Lung (tissue), 12 donors: ENCODE results near the gene PPM1F. TPM values are rescaled to one million over a fixed set of nuclear protein-coding genes. Genes with fewer than 3 reads are reported as not detected.

Source experiments
- ATAC-seq: fragments of 200-7000 bp; cut with Tn5 transposase; one replicate; pipeline ENCODE4 v1.9.1; 2020; ENCODE audit warnings: moderate number of reproducible peaks; ENCODE audit not compliant: insufficient read depth, low FRiP score
- DNase-seq, 3 donors: peaks; one replicate each; pipeline ENCODE4 v3.0.0-alpha.2; 2013 to 2017
- H3K27ac ChIP-seq, 2 donors: one replicate each; pipeline ENCODE4 v1.5.1; 2013; ENCODE audit warnings: mild to moderate bottlenecking in 2 of 2, moderate library complexity in 2 of 2, control low read depth in 1 of 2, inconsistent platforms in 1 of 2, low read depth in 1 of 2, low read length in 1 of 2
- H3K27me3 ChIP-seq, 3 donors: one replicate each; pipeline ENCODE4 v1.5.1; 2013; ENCODE audit warnings: low read length in 2 of 3; ENCODE audit not compliant: control insufficient read depth in 3 of 3, insufficient read depth in 3 of 3
- H3K36me3 ChIP-seq, 4 donors: one replicate each; pipeline ENCODE4 v1.5.1; 2013; ENCODE audit warnings: low read length in 4 of 4, mild to moderate bottlenecking in 1 of 4, moderate library complexity in 1 of 4; ENCODE audit not compliant: control insufficient read depth in 4 of 4, insufficient read depth in 4 of 4
- H3K4me1 ChIP-seq, 5 donors: one replicate each; pipeline ENCODE4 v1.5.1; 2013; ENCODE audit warnings: low read length in 5 of 5, mild to moderate bottlenecking in 2 of 5, moderate library complexity in 1 of 5; ENCODE audit not compliant: control insufficient read depth in 5 of 5, insufficient read depth in 5 of 5
- H3K4me3 ChIP-seq: one replicate; pipeline ENCODE4 v1.5.1; 2013; ENCODE audit warnings: mild to moderate bottlenecking, control low read depth, moderate library complexity
- H3K9ac ChIP-seq, 2 donors: one replicate each; pipeline ENCODE4 v1.5.1; 2013; ENCODE audit warnings: low read length in 2 of 2, control low read depth in 1 of 2; ENCODE audit not compliant: insufficient read depth in 1 of 2
- H3K9me3 ChIP-seq, 4 donors: one replicate each; pipeline ENCODE4 v1.5.1; 2013; ENCODE audit warnings: low read length in 3 of 4, mild to moderate bottlenecking in 1 of 4, moderate library complexity in 1 of 4; ENCODE audit not compliant: control insufficient read depth in 4 of 4, insufficient read depth in 3 of 4
- WGBS, 2 donors: extraction: QIAGEN DNeasy Blood & Tissue Kit; methylation state at CpG; one replicate each; pipeline ENCODE4 v1.1.7; 2013; 5-methylcytosine and 5-hydroxymethylcytosine counted together
- polyA plus RNA-seq, 2 donors: library from polyadenylated mRNA; stranded (reverse); fragments of 200-250 nt; gene quantifications; one replicate each; pipeline ENCODE4 v1.2.1, GENCODE V29; 2013
- total RNA-seq, 2 donors: library from RNA; depleted of rRNA in 1 of 2; stranded (reverse); fragments of >200 nt in 1 of 2; gene quantifications; one replicate each; pipeline ENCODE4 v1.2.1, GENCODE V29; 2014 to 2021
- TF ChIP-seq, protein P1 (sequence below): IDR thresholded peaks from 2 replicates; pipeline ENCODE4 v1.5.1; 2012; ENCODE audit warnings: mild to moderate bottlenecking; ENCODE audit errors: control extremely low read depth, extremely low read depth
- donor health status: control.
- donor health status: control.
- donor health status: Bipolar disorder and iron deficiency.
- donor health status: healthy.
- donor health status: DM: yes; HTN: yes; CAD: no.

PPM1F gene
- total and polyA plus RNA-seq, 4 donors = 25.8 to 62.4 (median 32.6) TPM

DNA sequence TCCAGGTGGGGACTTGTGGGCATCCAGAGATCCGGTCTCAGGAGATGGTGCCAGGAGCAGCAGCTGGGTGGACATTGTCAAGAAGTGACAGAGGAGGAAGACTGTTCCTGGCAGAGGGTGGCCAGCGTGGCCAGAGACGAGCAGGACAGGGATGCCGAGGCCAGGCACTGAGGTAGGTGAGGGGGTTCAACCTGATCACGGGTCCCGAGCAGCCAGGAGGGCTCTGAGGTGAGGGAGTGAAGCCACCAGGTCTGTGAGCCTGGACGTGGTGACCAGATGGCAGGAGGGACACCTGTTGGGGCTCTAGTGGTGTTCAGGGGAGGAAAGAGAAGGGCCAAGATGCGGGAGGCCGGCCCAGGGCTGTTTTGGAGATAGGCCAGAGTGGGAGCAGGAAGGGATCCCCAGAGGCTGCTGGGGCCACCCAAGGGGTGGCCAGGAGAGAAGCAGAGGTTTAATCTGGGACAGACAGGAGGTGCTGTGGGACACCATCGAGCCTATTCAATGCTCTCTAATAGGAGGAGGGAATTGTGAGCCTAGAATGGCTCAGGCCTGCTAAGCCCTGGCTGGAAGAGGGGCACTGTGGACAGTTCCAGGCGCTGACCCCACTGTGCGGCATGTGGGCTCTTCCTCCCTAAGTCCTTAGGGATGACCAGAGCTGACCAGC is 6.3 kb downstream of the PPM1F start:
- Histone ChIP-seq H3K9me3 (no peaks in the 10 kb centered on the region), H3K9ac (no peak overlapping the region), H3K36me3 (peaks cover 0 to 18% (median 7%) of the 10 kb centered on the region in 4 donors), H3K27ac (peak overlapping the region; percentile 2 to 90), H3K27me3 (no peaks in the 10 kb centered on the region), H3K4me1 (peaks cover 0 to 41% (median 19%) of the 10 kb centered on the region in 5 donors), H3K4me3 (no peak overlapping the region)
- ATAC-seq (no peak), DNase-seq (no peak)
- TF ChIP-seq, protein P1, sequence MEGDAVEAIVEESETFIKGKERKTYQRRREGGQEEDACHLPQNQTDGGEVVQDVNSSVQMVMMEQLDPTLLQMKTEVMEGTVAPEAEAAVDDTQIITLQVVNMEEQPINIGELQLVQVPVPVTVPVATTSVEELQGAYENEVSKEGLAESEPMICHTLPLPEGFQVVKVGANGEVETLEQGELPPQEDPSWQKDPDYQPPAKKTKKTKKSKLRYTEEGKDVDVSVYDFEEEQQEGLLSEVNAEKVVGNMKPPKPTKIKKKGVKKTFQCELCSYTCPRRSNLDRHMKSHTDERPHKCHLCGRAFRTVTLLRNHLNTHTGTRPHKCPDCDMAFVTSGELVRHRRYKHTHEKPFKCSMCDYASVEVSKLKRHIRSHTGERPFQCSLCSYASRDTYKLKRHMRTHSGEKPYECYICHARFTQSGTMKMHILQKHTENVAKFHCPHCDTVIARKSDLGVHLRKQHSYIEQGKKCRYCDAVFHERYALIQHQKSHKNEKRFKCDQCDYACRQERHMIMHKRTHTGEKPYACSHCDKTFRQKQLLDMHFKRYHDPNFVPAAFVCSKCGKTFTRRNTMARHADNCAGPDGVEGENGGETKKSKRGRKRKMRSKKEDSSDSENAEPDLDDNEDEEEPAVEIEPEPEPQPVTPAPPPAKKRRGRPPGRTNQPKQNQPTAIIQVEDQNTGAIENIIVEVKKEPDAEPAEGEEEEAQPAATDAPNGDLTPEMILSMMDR = no peak
- WGBS, 2 donors = 76 to 80% methylated on average over 12 of the region's 12 CpGs

DNA sequence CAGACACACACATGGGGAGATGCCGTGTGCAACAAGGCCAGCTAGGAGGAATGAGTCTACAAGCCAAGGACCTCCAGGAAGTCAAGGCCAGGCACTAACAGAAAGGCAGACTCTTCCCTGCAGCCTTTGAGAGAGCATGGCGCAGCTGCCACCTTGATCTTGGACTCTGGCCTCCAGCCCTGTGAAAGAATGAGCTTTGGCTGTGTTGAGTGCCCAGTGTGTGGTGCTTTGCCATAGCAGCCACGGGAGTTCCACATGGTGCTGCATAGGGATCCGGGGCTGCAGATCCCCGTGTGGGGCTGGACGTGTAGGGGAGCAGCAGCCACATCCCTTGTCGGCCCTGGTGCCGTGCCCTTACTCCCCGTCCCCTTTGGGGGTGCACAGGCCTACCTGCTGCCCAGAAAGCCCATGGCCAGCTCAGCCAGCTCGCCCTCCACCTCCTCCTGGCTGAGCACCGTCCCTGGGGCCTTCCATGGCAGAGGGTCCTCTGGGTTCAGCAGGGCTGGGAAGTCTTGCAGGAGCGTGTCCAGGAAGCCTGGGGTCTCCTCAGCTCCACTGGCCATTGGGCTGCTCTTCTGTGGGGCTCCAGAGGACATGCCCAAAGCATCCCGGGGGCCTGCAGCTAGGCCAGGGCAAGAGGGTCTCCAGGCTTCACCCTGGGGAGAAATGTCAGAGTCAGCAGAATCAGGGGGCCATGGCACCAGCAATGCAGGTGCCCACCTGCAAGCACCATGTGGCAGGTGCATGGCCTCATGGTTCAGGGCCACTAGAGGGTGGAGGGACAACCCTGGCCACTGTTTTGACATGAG is 7.0 kb downstream of the PPM1F start:
- ATAC-seq (no peak), DNase-seq (no peak)
- Histone ChIP-seq H3K4me3 (no peak overlapping the region), H3K9ac (no peak overlapping the region), H3K27me3 (no peaks in the 10 kb centered on the region), H3K9me3 (no peaks in the 10 kb centered on the region), H3K36me3 (peaks cover 0 to 20% (median 7%) of the 10 kb centered on the region in 4 donors), H3K4me1 (peaks cover 0 to 43% (median 18%) of the 10 kb centered on the region in 5 donors), H3K27ac (peak overlapping the region in 1 of 2 donors; percentile 90)
- 89 to 94% methylated on average over 13 of the region's 13 CpGs for WGBS, 2 donors
- TF ChIP-seq, protein P1 = no peak

DNA sequence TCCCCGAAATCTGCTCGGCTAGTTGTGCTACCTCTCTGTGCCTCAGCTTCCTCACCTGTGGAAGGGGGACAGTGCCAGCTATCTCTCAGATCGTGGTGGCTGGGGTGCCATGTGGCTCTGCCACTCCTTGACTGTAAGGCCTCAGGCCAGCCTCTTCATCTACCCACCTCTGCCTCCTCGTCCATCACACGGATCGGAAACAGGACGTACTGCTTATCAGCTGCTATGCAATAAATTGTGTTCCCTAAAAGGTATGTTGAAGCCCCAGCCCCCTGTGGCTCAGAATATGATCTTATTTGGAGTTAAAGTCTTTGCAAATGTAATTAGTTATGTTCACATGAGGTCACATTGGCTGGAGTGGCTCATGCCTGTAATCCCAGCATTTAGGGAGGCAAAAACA is 7.8 kb downstream of the PPM1F start:
- Histone ChIP-seq H3K4me3 (no peak overlapping the region), H3K9ac (no peak overlapping the region), H3K4me1 (peaks cover 0 to 43% (median 18%) of the 10 kb centered on the region in 5 donors), H3K36me3 (peaks cover 0 to 20% (median 7%) of the 10 kb centered on the region in 4 donors), H3K27me3 (no peaks in the 10 kb centered on the region), H3K27ac (peak overlapping the region in 1 of 2 donors; percentile 90), H3K9me3 (no peaks in the 10 kb centered on the region)
- TF ChIP-seq, protein P1 = no peak
- DNase-seq (no peak), ATAC-seq (no peak)
- WGBS, 2 donors = 65 to 70% methylated on average over 7 of the region's 7 CpGs
